IMR-90 (cell line): ENCODE measurements around the gene NPR3.

ENCODE experiments used
- FOS ChIP-seq: fragments of 150-350 bp; IDR thresholded peaks from 2 replicates; pipeline ENCODE4 v1.6.1; 2016; ENCODE audit warnings: low read depth, low read length
- MAZ ChIP-seq: IDR thresholded peaks from 2 replicates; pipeline ENCODE4 v1.6.1; 2012; ENCODE audit warnings: low read depth, mild to moderate bottlenecking, low read length, improper control_type of control experiment, moderate library complexity, borderline replicate concordance
- NFE2L2 ChIP-seq: fragments of 150-350 bp; IDR thresholded peaks from 2 replicates; pipeline ENCODE4 v1.6.1; 2016; ENCODE audit warnings: low read depth, mild to moderate bottlenecking, low read length
- POLR2A ChIP-seq: IDR thresholded peaks from 2 replicates; pipeline ENCODE4 v1.6.1; 2012; ENCODE audit warnings: mild to moderate bottlenecking, low read depth, low read length
- RFX5 ChIP-seq: IDR thresholded peaks from 2 replicates; pipeline ENCODE4 v1.8.0; 2012; ENCODE audit warnings: low read depth, mild to moderate bottlenecking, low read length, moderate library complexity
- SMC3 ChIP-seq: fragments of 150-350 bp; IDR thresholded peaks from 2 replicates; pipeline ENCODE4 v1.6.1; 2016; ENCODE audit warnings: low read depth, mild to moderate bottlenecking, antibody characterized with exemption, low read length, moderate library complexity
- TF ChIP-seq, protein P1 (sequence below): conservative IDR thresholded peaks from 2 replicates; pipeline ENCODE4 v1.5.1; 2012; ENCODE audit warnings: mild to moderate bottlenecking, low read depth, low read length, improper control_type of control experiment
- TF ChIP-seq, protein P2 (sequence below): fragments of 150-350 bp; IDR thresholded peaks from 2 replicates; pipeline ENCODE4 v1.6.1; 2016; ENCODE audit warnings: low read depth, mild to moderate bottlenecking, low read length, moderate library complexity, borderline replicate concordance
- TF ChIP-seq, protein P3 (sequence below): fragments of 150-350 bp; IDR thresholded peaks from 2 replicates; pipeline ENCODE4 v1.6.1; 2017; ENCODE audit warnings: mild to moderate bottlenecking, antibody characterized with exemption, low read length, low read depth

DNA sequence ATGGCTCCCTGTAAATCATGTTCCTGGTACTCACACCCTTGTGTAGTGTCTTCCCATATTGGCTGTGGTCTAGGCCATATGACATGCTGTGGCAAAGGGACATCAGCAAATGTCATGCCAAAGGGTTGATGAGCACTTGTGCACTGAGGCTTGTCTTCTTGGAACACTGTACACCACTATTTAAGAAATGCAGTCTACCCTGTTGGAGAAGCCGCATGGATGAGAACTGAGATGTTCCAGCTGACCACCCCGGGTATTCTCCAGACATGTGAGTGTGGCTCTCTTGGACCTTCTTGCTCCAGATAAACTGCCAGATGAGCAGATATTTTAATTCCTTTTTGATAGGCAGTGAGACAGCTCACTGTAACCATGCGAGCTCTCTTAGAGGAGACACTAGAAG, 20.5 kb upstream of the NPR3 start:
- TF ChIP-seq, protein P1, sequence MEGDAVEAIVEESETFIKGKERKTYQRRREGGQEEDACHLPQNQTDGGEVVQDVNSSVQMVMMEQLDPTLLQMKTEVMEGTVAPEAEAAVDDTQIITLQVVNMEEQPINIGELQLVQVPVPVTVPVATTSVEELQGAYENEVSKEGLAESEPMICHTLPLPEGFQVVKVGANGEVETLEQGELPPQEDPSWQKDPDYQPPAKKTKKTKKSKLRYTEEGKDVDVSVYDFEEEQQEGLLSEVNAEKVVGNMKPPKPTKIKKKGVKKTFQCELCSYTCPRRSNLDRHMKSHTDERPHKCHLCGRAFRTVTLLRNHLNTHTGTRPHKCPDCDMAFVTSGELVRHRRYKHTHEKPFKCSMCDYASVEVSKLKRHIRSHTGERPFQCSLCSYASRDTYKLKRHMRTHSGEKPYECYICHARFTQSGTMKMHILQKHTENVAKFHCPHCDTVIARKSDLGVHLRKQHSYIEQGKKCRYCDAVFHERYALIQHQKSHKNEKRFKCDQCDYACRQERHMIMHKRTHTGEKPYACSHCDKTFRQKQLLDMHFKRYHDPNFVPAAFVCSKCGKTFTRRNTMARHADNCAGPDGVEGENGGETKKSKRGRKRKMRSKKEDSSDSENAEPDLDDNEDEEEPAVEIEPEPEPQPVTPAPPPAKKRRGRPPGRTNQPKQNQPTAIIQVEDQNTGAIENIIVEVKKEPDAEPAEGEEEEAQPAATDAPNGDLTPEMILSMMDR: no peak
- TF ChIP-seq FOS: no peak
- no peak for TF ChIP-seq SMC3
- TF ChIP-seq, protein P2, sequence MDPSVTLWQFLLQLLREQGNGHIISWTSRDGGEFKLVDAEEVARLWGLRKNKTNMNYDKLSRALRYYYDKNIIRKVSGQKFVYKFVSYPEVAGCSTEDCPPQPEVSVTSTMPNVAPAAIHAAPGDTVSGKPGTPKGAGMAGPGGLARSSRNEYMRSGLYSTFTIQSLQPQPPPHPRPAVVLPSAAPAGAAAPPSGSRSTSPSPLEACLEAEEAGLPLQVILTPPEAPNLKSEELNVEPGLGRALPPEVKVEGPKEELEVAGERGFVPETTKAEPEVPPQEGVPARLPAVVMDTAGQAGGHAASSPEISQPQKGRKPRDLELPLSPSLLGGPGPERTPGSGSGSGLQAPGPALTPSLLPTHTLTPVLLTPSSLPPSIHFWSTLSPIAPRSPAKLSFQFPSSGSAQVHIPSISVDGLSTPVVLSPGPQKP: no peak
- TF ChIP-seq POLR2A: no peak
- TF ChIP-seq MAZ: no peak
- TF ChIP-seq, protein P3, sequence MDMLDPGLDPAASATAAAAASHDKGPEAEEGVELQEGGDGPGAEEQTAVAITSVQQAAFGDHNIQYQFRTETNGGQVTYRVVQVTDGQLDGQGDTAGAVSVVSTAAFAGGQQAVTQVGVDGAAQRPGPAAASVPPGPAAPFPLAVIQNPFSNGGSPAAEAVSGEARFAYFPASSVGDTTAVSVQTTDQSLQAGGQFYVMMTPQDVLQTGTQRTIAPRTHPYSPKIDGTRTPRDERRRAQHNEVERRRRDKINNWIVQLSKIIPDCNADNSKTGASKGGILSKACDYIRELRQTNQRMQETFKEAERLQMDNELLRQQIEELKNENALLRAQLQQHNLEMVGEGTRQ: no peak
- no peak for TF ChIP-seq RFX5
- TF ChIP-seq NFE2L2: no peak
